ENCODE data around the gene EML5. TPM values are rescaled to one million over a fixed set of nuclear protein-coding genes. Genes with fewer than 3 reads are reported as not detected.

EML5 gene
- total RNA-seq, 1 donor from 2014 or later: not detected

- Mint-ChIP-seq H3K9me3 (ENCODE audit: low read depth) (peaks cover 18% of the 10 kb centered on the region), H3K36me3 (ENCODE audit: low read depth) (peaks cover 5% of the 10 kb centered on the region), H3K4me3 (ENCODE audit: unreplicated experiment) (no peak overlapping the region), H3K27ac (ENCODE audit: unreplicated experiment) (no peak overlapping the region), H3K27me3 (ENCODE audit: low read depth) (peaks cover 22% of the 10 kb centered on the region), H3K4me1 (ENCODE audit: low read depth) (no peaks in the 10 kb centered on the region)
- no peak for DNase-seq (ENCODE audit: low spot score)
- no peak for TF ChIP-seq CTCF (IDR thresholded peaks at IDR 0.05)
Measured at GRCh38 chr14:88668448-88669116, 124.2 kb downstream of the EML5 start.

- H3K27me3 Mint-ChIP-seq (ENCODE audit: low read depth): peaks cover 22% of the 10 kb centered on the region
- no peak for DNase-seq (ENCODE audit: low spot score)
Measured at GRCh38 chr14:88667555-88668273, 125.0 kb downstream of the EML5 start.

GRCh38 chr14:88660056-88660455, 132.7 kb downstream of the EML5 start:
- TF ChIP-seq CTCF (IDR thresholded peaks at IDR 0.05): no peak
- no peaks in the 10 kb centered on the region for H3K4me1 Mint-ChIP-seq (ENCODE audit: low read depth)
- no peaks in the 10 kb centered on the region for H3K36me3 Mint-ChIP-seq (ENCODE audit: low read depth)
- H3K9me3 Mint-ChIP-seq (ENCODE audit: low read depth): peaks cover 8% of the 10 kb centered on the region
- H3K27ac Mint-ChIP-seq (ENCODE audit: unreplicated experiment): no peak overlapping the region
- H3K27me3 Mint-ChIP-seq (ENCODE audit: low read depth): peaks cover 4% of the 10 kb centered on the region
- no peak for DNase-seq (ENCODE audit: low spot score)
- no peak overlapping the region for H3K4me3 Mint-ChIP-seq (ENCODE audit: unreplicated experiment)

More at GRCh38 chr14:88667555-88668273, 125.0 kb downstream of the EML5 start:
- Mint-ChIP-seq H3K4me3 (ENCODE audit: unreplicated experiment) (no peak overlapping the region), H3K4me1 (ENCODE audit: low read depth) (no peaks in the 10 kb centered on the region), H3K36me3 (ENCODE audit: low read depth) (peaks cover 5% of the 10 kb centered on the region), H3K27ac (ENCODE audit: unreplicated experiment) (no peak overlapping the region), H3K9me3 (ENCODE audit: low read depth) (peaks cover 18% of the 10 kb centered on the region)
- TF ChIP-seq CTCF (IDR thresholded peaks at IDR 0.05): peak; percentile 92

GRCh38 chr14:88639221-88639620, 153.5 kb downstream of the EML5 start:
- no peak for DNase-seq (ENCODE audit: low spot score)

More at GRCh38 chr14:88639221-88639620, 153.5 kb downstream of the EML5 start:
- peaks cover 6% of the 10 kb centered on the region for H3K36me3 Mint-ChIP-seq (ENCODE audit: low read depth)
- no peak overlapping the region for H3K27ac Mint-ChIP-seq (ENCODE audit: unreplicated experiment)
- no peaks in the 10 kb centered on the region for H3K27me3 Mint-ChIP-seq (ENCODE audit: low read depth)
- H3K4me1 Mint-ChIP-seq (ENCODE audit: low read depth): no peaks in the 10 kb centered on the region
- TF ChIP-seq CTCF (IDR thresholded peaks at IDR 0.05): no peak
- H3K4me3 Mint-ChIP-seq (ENCODE audit: unreplicated experiment): no peak overlapping the region
- peaks cover 16% of the 10 kb centered on the region for H3K9me3 Mint-ChIP-seq (ENCODE audit: low read depth)

Data from chondrocyte (in vitro differentiated cells).